HG03460 (cell line): ENCODE data around the gene TMEM171.

Experiments used
- ATAC-seq: cut with Tn5 transposase; IDR thresholded peaks from one replicate; pipeline ENCODE4 v1.9.1; 2021; ENCODE audit not compliant: unreplicated experiment

Gene TMEM171

DNA sequence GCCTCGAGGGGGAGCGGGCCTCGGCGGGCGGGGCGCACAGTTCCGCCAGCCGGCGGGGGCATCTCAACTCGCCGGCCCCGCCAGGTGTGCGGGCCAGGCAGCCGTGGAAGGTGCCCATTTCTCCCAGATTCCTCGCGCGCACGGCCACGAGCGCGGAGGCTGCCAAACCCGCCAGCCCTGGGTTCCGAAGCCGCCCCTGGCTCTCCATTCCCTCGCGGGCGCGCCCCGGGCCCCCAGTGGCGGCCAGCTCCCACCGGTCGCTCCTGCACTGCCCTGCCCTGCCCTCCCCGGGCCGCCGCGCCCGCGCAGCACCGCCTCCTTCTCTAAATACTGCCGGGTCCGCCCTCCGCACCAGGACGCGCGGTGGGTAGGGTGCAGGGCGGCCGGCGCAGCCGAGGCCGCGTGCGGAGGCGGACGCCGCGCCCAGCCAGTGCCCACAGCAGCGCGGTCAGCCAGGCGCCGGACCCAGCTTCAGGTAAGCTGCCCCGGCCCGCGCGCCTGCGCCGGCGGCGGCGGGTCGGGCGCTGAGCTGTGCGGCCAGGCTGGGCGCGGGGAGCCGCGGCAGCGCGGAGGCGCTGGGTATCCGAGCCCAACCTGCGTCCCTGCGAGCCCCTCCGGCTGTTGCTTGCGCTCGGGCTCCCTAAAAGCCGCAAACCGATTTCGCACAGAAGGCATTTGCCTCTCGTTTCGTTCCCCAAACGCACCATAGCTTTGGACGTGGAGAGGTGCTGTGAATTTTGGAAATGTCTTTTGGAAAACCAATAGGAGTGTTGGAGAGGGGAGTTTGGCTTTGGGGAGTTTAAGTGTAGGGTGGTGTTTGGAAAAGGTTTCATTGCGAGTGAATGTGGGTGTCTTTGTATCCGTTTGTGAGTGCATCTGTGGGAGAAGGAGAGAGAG lies at the start of gene TMEM171:
TSS of gene TMEM171 (plus strand) at position 354 of the 897 bp plus-strand sequence. CDS start 2,799 bp downstream, outside the sequence.
- ATAC-seq: no peak

DNA sequence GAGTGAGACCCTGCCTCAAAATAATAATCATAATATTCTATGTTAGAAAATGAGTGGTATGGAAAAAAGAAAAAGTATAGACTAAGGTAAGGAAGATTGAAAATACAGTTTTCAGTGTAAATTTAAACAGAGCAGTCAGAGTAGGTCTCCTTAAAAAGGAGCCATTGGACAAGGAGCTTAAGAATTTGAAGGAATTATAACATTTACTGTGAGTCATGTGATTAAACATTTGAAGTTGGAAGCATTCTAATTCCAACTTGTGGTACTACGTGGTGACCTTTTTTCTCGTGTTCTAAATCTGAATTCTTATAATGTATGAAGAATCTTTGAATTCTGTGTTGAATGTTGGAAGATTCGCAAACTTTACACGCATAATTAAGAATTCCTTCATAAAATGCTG lies 39.3 kb upstream of the TMEM171 start:
- no peak for ATAC-seq

DNA sequence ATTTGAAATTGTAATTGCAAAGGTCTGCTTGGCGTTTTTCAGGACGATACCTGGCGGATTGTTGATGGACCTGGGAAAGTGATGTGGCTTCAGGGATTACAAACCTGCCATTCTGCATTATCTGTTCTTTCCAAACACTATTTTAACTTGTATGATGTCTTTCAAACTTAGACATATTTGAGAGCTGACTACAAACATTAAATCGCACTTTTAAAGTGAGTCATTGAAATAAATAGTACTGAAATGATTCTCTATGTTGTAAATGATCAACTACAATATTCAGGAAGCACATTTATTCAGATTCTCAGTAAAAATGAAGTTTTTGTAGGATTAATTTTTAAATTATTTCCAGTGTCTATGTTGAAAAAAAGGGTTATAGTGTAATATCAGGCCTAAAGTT lies 32.3 kb upstream of the TMEM171 start:
- no peak for ATAC-seq

GRCh38 chr5:73093943-73094342 lies 26.4 kb upstream of the TMEM171 start:
- ATAC-seq: no peak

DNA sequence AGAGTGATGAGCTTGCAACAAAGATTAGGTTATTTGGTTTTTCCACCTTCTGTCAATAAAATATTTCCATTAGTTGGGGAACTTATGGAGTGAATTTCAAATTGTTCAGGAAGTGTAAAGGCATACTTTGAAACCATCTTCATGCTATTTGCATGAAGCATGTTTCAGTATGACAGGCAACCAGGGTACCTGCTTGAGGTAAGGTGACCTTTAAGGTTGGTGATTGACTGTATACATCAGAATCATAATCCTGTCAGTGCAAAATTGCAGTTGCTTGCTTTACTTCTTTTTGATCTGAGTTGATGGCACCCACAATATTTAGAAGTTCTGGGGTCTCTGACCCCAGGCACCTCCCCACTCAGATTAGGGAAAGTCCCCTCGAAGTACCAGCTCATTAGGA lies 26.0 kb upstream of the TMEM171 start:
- no peak for ATAC-seq

GRCh38 chr5:73095564-73096238 lies 24.7 kb upstream of the TMEM171 start:
- no peak for ATAC-seq

GRCh38 chr5:73096239-73096575 lies 24.2 kb upstream of the TMEM171 start:
- ATAC-seq: no peak

- ATAC-seq: no peak
These were observed 22.6 kb upstream of the TMEM171 start for GRCh38 chr5:73097740-73098139.

- ATAC-seq: no peak
These were observed 20.3 kb upstream of the TMEM171 start for GRCh38 chr5:73100109-73100508.

DNA sequence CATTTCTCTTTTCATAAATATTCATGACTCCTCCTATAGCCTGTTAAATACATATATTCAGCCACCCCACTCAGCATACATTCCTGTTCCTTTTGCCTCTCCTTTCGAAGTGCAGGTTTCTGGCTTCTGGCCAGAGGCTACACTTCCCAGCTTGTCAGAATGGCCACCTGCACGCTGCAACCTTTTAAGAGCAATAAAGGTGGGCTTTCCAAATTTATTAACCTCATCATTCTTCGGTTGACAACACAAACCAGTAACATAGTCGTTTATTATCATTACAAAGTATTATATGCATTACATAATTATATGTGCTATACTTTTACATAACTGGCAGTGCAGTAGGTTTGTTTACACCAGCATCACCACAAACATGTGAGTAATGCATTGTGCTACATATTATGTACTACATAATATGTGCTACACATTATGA lies 16.5 kb upstream of the TMEM171 start:
- no peak for ATAC-seq

- ATAC-seq: no peak
These were observed 16.0 kb upstream of the TMEM171 start for GRCh38 chr5:73104326-73104725.

DNA sequence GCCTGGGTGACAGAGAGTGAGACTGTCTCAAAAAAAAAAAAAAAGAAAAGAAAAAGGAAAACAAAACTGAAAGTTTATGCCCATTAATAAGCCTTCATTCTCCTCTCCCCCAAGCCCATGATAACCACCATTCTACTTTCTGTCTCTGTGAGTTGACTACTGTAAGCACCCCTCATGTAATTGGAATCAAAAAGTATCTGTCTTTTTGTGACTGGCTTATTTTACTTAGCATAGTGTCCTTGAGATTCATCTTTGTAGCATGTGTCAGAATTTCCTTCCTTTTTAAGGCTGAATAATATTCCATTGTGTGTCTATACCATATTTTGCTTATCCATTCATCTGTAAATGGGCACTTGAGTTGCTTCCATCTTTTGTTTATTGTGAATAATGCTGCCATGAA lies 14.0 kb upstream of the TMEM171 start:
- no peak for ATAC-seq

DNA sequence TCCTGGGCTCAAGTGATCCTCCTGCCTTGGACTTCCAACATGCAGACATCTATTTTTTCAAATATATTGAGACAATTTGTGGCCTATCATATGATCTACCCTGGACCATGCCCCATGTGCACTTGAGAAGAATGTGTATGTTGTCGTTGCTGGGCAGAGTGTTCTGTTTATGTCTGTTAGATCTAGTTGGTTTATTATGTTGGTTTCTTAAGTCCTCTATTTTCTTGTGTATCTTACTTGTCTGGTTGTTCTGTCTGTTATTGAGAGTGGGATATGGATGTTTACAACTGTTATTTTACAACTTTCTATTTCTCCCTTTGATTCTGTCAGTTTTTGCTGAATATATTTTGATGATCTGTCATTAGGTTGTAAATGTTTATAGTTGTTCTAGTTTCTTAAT lies 10.2 kb upstream of the TMEM171 start:
- no peak for ATAC-seq

DNA sequence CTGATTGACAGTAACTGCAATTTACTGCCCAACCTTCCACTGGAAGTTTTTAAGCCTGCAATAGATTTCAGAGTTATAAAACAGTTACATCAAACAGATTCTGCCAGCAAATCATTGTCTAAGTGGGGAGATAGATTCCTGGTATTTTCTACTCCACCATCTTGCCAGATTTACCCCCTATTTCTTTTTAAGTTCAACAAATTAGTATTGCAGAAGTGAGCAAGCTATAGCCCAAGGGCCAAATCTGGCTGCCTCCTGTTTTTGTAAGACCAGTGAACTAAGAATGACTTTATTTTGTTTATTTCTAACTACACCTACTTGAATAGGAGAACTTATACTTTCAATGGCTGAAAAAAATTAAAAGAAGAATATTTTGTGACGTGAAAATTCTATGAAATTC lies 8.8 kb upstream of the TMEM171 start:
- no peak for ATAC-seq

GRCh38 chr5:73112359-73112758 lies 8.0 kb upstream of the TMEM171 start:
- ATAC-seq: no peak

DNA sequence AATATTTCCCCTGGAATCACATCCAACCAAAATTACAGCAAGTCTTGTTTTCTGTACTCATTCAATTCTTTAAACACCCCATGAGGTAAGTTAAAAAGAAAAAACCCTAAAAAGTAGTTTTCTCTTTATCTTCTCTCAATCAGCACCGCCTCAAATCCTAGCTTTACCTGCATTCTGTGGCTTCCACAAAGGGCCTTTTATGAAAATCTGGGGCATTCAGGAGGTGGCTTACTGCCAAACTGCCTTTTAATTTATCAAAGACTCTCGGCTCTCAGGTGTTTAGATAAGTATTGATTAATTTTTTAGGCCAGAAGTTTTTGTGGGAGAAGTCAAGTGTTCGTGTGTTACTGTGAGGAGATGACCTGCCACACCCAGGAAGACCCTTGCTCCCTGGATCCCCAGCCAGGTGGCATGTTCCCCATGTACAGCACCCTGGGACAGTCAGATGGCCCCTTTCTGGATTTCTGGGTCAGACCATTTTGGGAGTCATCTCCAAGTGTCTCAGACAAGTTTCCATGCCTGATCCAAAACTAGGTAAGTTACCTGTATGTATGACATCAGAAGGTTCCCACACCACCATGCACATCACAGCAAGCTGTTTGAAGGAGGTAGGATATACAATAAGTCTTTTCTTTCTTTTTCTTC lies 6.2 kb upstream of the TMEM171 start:
- no peak for ATAC-seq

- no peak for ATAC-seq
These were observed 4.8 kb upstream of the TMEM171 start for GRCh38 chr5:73115399-73116051.

- ATAC-seq: no peak
These were observed 3.9 kb upstream of the TMEM171 start for GRCh38 chr5:73116506-73116905.

GRCh38 chr5:73117088-73117740 lies 3.2 kb upstream of the TMEM171 start:
- no peak for ATAC-seq

- no peak for ATAC-seq
These were observed 1.9 kb upstream of the TMEM171 start for GRCh38 chr5:73118391-73118973.
